NCI-H2196 treated with DMSO at 0.1 percent for 48 hours (cell line): Measurements from ENCODE around the gene OR2C3.
"Not testable (repeated sequence)": the region's sequence is repeated elsewhere in the genome, so short reads cannot be mapped to it uniquely, and the experiment has no call there.

Experiments
- DNase-seq: peaks from one replicate; lab custom pipeline; 2025; ENCODE audit not compliant: unreplicated experiment; lab: John Stamatoyannopoulos, UW

OR2C3 gene

DNA sequence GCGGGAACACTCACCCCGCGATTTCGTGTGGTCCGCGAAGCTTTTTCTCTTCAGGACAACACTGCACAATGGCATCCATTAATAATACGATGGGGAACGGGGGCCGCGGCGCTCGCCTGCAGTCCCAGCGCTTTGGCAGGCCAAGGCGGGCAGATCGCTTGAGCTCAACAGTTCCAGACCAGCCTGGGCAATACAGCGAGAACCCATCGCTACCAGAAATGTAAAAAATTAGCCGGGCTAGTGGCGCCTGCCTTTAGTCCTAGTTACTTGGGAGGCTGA is 17.7 kb downstream of the OR2C3 start:
- no peak for DNase-seq

- no peak for DNase-seq
These were observed 18.2 kb downstream of the OR2C3 start for GRCh38 chr1:247517795-247518612.

GRCh38 chr1:247506831-247507230 is 29.4 kb downstream of the OR2C3 start:
- DNase-seq = no peak

- no peak for DNase-seq
These were observed 35.4 kb downstream of the OR2C3 start for GRCh38 chr1:247500865-247501264.

DNA sequence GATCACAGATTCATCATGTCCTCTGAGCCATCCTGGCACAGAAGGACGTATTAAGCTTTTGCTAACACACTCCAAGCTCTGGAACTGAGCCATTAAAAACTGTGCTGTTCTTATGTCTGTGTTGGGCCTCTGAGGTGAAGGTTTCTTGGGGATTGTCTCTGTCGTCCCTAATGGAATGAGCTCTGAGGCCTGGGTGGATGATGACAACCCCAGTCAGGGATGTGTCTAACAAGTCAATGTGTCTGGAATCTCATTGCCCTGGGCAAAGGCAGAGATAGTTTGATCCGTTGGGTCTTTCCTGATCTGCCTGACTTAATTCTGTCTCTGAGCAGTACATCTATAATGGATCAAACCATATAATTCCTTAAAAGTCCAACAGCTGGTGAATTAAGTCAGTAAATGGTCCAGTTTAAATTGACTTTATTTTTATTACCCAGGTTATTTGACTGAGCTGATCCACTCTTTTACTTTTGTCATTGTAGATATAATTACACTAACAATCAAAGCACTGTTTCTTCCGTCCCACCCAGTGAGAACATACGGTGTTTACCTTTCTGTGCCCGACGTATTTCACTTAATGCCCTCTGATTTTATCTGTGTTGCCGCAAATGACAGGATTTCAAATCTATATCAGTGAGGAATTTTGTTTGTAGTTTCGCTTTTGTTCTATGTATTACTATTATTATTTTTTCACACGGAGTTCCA is 39.5 kb downstream of the OR2C3 start:
- DNase-seq = no peak

GRCh38 chr1:247494767-247495166 is 41.5 kb downstream of the OR2C3 start:
- DNase-seq = no peak

DNA sequence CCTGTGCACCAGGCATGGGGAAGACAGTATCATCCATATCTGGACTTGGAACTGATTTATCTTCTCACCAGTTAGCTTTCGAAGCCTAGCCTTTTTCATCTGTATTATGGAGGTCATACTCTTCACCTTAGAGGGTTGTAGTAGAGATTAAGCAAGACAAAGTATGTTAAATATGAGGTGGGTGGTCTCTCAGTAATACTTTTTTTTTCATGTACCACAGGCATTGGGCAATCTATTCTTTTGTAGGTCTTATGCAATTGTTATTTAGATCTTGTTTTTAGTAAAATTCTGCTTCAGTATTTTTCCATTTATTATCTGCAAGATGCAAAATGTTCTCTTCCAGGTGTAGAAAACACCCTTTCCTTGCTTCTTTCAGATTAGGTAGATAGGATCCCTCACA is 43.1 kb downstream of the OR2C3 start:
- DNase-seq = no peak

DNA sequence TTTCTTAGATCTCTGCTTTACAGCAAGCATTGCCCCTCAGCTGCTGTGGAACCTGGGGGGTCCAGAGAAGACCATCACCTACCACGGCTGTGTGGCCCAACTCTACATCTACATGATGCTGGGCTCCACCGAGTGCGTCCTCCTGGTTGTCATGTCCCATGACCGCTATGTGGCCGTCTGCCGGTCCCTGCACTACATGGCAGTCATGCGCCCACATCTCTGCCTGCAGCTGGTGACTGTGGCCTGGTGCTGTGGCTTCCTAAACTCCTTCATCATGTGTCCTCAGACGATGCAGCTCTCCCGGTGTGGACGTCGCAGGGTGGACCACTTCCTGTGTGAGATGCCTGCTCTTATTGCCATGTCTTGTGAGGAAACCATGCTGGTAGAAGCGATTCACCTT is 44.9 kb downstream of the OR2C3 start:
- DNase-seq = no peak

GRCh38 chr1:247487057-247487456 is 49.2 kb downstream of the OR2C3 start:
- DNase-seq = no peak

GRCh38 chr1:247482747-247483146 is 53.5 kb downstream of the OR2C3 start:
- no peak for DNase-seq

- not testable (repeated sequence) for DNase-seq
These were observed 59.7 kb downstream of the OR2C3 start for GRCh38 chr1:247476328-247477058.

DNA sequence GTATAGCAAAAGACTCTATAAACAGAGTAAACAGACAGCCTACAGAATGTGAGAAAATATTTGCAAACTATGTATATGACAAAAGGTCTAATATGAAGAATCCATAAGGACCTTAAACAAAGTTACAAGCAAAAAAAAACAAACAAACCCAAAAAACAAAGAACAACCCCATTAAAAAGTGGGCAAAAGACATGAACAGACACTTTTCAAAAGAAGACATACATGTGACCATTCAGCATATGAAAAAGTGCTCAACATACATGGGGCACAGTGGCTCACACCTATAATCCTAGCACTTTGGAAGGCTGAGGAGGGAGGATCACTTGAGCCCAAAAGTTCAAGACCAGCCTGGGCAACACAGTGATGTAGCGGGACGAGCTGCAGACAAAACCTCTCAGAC is 60.4 kb downstream of the OR2C3 start:
- no peak for DNase-seq
